HG03159 (cell line): Measurements from ENCODE around the gene SMOC1.

Source experiments
- ATAC-seq: cut with Tn5 transposase; IDR thresholded peaks from one replicate; pipeline ENCODE4 v1.9.1; 2021; ENCODE audit warnings: mild to moderate bottlenecking, moderate library complexity; ENCODE audit not compliant: unreplicated experiment

Gene SMOC1

DNA sequence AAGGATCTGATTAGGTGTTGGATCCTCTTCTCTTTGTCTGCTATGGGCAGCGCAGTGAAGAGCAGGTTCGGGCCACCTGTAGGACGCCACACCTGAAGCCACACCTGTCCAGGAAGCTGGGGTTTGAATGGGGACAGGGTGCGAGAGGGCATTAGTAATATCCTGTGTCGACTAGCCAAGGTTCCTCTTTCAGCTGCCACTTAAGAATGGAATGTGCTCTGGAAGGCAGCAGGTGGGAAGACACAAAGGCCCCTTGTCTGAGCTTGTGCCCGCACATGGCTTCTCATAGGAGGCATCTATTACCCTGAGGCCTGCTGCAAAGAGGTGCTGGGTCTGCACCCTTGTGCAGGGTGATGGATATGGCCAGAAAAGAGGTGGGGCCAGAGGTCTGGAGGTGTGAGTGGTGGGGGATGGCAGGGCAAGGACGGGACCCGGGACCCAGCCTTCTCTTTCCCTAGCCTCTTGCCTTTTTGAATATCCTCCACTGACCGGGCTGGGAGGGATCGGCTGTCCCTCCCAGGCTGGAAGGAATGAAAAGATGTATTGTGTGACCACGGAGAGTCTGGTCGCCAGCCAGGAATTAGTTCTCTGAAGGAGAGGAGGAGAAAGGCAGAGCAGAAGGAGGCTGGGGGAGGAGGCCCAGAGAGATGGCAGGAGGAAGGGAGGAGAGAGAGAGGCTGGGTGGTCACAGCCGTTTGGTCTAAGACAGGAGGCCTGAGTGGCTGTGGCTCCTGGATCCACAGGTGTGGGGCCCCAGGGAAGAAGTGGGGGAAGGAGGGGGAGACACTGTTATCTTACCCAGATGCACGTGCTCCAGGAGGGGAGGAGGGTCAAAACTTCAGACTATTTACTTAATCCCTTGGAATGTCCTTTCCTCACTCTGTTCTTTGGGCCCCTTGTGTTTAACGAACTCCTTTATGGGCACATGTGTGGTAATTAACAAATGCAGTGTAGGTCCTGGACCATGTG, 101.5 kb downstream of the SMOC1 start:
- ATAC-seq, result no peak

DNA sequence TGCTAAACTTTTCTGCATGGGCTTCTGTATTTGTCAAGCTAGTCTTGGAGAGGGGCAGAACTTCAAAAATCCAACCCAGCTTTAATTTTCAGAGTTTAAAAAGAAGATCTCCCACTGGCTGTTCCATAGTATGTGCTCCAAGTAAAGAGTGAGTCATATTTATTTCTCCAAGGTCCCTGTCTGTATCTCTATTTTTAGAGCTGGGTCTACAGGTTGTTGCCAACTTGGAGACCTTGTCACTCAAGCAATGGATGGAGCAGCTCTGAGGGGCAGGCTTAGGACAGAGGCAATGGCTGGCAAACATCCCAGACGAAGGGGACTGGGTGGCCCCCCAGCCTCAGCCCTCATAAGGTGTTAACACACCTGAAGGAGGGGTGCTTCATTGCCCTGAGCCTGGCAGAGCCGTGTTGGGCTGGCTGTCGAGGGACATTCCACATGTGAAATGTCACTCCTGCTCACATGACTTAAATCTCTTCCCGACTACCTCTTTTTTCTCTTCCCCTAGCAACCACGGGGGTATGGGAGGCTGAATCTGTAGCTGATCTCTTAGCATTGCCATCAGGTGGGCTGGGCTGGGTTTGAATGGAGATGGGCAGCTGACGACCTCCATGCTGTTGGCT, 103.1 kb downstream of the SMOC1 start:
- ATAC-seq, result no peak

DNA sequence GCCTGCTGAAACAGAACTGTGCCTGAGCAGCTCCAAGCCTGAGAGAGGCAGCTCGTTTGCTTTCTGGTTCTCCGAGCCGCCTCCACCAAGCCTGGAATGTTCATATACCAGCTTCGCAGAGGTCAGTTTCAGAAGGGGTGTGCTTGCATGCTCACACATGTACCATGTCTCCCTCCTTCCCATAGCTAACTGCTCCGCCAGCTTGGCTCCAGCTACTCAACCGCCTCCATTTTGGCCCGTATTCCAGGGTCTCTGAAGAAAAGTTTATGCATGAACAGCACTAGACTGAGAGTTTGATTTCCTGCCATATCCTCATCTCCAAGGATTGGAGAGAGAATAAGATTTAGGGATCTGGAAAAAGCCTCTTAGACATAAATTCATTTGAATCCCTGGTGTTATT, 103.7 kb downstream of the SMOC1 start:
- no peak for ATAC-seq

GRCh38 chr14:69983317-69983716, 104.1 kb downstream of the SMOC1 start:
- no peak for ATAC-seq

DNA sequence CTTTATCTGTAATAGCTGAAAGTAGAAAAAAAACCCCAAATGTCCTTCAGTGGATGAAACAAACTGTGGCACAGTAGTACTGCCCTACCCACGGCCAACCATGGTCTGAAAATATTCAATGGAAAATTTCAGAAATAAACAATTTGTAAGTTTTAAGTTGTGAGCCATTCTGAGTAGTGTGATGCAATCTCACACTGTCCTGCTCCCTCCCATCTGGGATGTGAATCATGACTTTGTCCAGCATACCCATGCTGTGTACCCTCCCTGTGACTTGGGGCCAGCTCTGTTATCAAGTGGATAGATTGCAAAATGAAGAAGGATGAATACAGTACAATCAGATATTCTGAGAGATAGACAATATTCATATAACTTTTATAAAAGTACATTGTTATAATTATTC, 106.2 kb downstream of the SMOC1 start:
- ATAC-seq, result no peak

GRCh38 chr14:69986336-69986735, 107.1 kb downstream of the SMOC1 start:
- no peak for ATAC-seq

DNA sequence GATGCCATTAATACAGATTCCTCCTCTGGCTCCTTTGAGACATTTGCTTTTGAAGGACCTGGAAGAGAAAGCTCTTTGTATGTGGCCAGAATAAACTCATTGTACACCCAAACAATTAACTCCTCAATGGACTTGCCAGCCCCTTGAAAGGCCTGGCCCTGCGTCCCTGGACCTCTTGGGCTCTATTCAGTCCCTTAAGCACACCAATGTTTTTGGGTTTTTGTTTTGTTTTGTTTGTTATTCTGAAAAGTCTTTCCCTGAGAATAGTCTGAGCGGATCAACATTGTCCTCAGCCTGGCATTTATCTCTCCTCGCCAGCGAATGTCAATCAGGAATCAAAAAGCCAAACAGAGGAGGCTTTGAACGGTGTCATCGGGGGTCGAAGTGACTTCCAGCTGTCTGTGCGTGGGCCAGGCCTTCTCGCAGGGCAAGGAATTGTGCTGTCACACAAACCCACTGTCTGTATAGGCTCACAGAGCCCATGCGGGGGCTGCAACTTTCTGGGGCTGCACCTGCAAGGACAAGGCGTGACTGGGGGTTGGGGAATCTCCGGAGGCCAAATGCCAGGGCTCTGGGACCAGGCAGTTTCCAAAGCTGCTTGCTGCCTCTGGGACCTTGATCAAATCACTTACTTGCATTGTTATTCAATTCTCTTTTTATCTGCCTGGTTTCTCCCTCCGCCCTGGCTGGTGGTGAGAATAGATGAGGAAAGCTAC, 108.3 kb downstream of the SMOC1 start:
- no peak for ATAC-seq

DNA sequence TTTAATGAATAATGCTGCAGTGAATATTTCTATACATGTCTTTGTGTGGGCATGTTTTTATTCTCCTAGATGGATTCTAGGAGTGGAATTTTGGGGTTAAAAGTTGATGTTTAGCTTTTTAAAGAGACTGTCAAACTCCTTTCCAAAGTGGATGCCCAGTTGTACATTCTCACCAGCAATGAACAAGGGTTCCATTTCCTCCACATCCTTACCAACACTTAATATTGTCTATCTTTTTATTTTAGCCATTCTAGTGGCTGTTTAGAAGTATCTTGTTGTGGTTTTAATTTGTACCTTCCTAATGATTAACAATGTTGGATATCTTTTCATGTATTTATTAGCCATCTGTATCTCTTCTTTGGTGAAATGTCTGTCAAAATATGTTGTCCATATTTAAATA, 109.8 kb downstream of the SMOC1 start:
- no peak for ATAC-seq

GRCh38 chr14:69989622-69990021, 110.4 kb downstream of the SMOC1 start:
- no peak for ATAC-seq

- ATAC-seq, result no peak
Observed at GRCh38 chr14:69990323-69990722, 111.1 kb downstream of the SMOC1 start.

- no peak for ATAC-seq
Observed at GRCh38 chr14:69991422-69991821, 112.2 kb downstream of the SMOC1 start.

DNA sequence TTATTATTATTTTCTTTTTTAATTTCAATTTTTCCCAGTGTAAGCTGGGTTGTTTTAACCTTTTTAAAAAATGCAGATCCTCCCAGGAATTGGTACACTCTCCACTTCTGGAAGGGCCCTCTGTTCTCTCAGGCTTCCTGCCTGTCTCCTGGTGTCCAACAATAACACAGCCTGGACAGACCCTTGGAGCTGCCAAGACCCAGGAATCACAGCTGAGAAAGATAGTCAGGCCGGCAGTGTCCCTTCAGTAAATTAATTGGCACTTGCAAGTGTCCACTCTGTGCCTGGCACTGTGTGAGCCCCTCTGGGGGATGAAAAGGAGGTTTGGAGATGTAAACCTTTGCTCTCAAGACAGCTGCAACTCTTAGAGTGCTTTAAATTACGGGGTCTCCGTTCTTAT, 113.3 kb downstream of the SMOC1 start:
- no peak for ATAC-seq

- ATAC-seq, result no peak
Observed at GRCh38 chr14:69993326-69993725, 114.1 kb downstream of the SMOC1 start.

- ATAC-seq, result no peak
Observed at GRCh38 chr14:69994002-69994401, 114.8 kb downstream of the SMOC1 start.

GRCh38 chr14:69996216-69996615, 117.0 kb downstream of the SMOC1 start:
- no peak for ATAC-seq

- ATAC-seq, result no peak
Observed at GRCh38 chr14:69997849-69998248, 118.6 kb downstream of the SMOC1 start.

DNA sequence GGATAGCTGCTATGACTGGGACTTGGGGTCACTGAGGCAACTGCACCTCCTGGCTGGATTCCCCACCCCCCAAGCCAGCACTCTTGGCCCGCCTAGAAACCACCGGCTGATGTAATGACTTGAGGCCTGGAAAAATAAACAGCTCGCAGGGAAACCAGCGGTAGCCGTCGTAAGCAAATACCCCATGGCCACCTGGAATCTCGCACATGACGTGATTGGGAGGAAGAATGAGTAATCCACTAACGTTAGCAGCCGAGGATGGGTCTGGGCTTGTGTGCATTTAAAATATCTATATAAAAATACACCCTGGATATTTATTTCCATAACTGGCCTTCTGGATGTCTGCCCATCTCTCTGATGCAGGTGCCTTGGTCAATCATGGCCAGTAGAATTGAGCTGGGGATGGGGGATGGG, 120.1 kb downstream of the SMOC1 start:
- ATAC-seq, result no peak

DNA sequence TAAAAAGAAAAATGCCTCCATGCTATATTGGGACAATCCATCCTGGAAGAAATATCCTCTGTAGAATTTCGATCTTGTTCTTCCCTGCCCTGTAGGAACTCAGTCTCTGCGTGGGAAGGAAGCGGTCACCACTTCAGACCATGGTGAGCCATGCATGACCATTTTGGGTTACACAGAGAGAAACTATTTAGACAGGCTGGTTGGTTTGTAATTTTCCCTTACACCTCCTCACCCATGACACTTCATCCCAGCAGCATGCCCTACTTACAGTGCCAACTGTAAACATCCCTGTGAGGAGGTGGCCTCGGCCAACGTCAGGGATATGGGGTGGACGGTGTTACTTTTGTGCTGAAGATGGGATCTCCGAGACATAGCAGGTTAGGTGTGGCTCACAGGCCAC, 121.4 kb downstream of the SMOC1 start:
- no peak for ATAC-seq

DNA sequence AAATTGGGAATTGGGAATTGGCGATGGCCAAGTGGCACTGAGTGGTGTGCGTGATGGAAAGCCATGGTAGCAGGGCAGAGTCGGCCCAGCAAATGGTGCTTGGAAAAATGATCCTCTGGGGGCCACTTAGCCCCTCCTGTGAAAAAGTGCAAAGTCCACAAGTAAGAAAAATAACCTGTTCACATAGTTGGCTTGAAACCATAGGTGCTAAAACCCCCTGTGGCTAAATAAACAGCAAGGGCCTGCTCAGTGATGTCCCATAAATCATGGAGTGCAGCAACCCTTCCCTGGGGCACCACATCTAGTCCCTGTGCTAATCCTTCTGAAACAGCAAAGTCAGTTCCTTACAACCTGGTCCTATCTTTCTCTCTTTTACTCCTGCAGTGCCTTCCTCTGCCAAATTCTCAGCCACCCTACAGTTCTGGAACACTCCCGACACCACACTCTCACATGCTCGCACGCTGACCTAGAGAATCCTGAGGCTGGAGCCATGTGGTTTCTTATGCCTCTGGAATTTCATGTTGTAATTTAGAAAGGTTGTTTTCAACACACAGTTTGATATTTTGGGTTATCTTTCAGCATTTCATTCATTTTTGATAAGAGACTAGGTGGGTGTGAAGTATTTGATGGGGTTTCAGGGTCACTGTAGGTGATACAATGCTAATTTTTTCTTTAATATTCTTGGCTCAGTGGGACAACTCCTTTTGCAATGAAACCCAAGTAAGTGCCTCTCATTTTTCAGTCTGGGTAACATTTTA, 123.6 kb downstream of the SMOC1 start:
- no peak for ATAC-seq

DNA sequence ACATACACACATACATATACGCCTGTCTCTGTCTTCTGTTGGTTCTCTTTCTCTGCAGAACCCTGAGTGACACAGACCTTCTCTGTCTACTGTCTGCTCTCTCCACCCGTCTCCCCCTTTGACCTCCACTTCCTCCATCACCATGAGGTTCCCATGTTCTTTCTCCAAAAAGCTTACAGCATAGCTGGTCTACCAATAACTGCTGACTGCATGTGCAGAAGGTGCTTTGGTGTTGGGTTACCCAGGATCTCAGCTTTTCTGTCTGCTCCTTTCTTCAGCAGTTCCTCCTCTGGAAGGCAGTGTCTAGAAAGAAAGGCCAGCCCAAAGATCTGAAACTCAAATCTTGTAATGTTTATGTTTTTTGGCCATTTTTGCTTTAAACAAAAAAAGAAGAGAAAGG, 125.6 kb downstream of the SMOC1 start:
- no peak for ATAC-seq

DNA sequence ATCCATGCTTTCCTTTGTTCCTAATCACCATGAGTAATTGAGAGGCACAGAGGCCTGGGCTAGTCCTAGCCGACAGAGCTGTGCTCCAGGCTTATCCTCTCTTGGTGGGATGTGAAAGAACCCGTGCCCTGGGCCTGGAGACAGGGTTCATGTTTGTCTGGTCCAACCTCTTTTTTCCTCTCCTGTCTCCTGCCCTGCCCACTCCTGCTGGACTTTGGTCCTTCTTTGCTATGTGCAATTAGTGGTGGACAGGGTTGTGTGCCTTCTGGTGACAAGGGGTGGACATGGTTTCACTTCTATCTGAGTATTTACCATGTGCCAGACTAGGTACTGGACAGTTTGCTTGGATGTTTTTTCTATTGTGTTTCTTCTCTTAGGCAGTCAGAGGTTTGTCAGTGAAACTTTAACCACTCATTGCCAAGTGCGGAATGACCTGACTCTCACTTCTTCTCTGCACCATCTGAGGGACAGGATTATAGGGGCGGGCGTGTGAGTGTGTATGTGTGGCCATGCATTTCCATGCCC, 126.1 kb downstream of the SMOC1 start:
- no peak for ATAC-seq
